ENCODE data around the gene BACE2. TPM values are rescaled to one million over a fixed set of nuclear protein-coding genes. Genes with fewer than 3 reads are reported as not detected.

Gene BACE2
- total RNA-seq, 2 donors from 2014 or later, result 9.1 to 16.7 TPM

GRCh38 chr21:41199123-41199522 lies 31.2 kb downstream of the BACE2 start:
- no peak overlapping the region for H3K27ac Mint-ChIP-seq

GRCh38 chr21:41199588-41199987 lies 31.6 kb downstream of the BACE2 start:
- TF ChIP-seq CTCF (conservative IDR thresholded peaks at IDR 0.05), result no peak
- no peak overlapping the region for H3K4me3 Mint-ChIP-seq
- WGBS, 2 experiments (ENCODE audit: insufficient coverage in 1 of 2, insufficient read length in 1 of 2), result 93% methylated on average over 10 of the region's 10 CpGs; no CpG with 5 or more reads in 1 of the 2 experiments

More at GRCh38 chr21:41199123-41199522, 31.2 kb downstream of the BACE2 start:
- no peak for TF ChIP-seq CTCF (conservative IDR thresholded peaks at IDR 0.05)
- WGBS, 2 experiments (ENCODE audit: insufficient coverage in 1 of 2, insufficient read length in 1 of 2), result 89 to 100% methylated on average over 1 to 10 of the region's 10 CpGs
- Mint-ChIP-seq H3K9me3 (no peaks in the 10 kb centered on the region), H3K36me3 (ENCODE audit: low read depth) (no peaks in the 10 kb centered on the region), H3K4me1 (no peaks in the 10 kb centered on the region), H3K27me3 (ENCODE audit: insufficient read depth) (no peaks in the 10 kb centered on the region), H3K4me3 (no peak overlapping the region)
- no peak for DNase-seq
- Histone ChIP-seq H3K4me1 (ENCODE audit: control insufficient read depth, insufficient read depth, low read length) (no peaks in the 10 kb centered on the region), H3K27me3 (ENCODE audit: control insufficient read depth, insufficient read depth, low read length, poor library complexity, severe bottlenecking) (no peaks in the 10 kb centered on the region), H3K9ac (ENCODE audit: extremely low read depth, low read length, poor library complexity, severe bottlenecking) (no peak overlapping the region), H3K27ac (ENCODE audit: low read depth, low read length) (no peak overlapping the region), H3K36me3 (ENCODE audit: control insufficient read depth, insufficient read depth, low read length) (no peaks in the 10 kb centered on the region), H3K4me3 (ENCODE audit: low read length) (no peak overlapping the region), H3K9me3 (ENCODE audit: control insufficient read depth, low read length) (no peaks in the 10 kb centered on the region)

GRCh38 chr21:41201385-41201784 lies 33.4 kb downstream of the BACE2 start:
- no peak overlapping the region for H3K4me3 ChIP-seq (ENCODE audit: low read length)
- Mint-ChIP-seq H3K4me3 (no peak overlapping the region), H3K4me1 (peaks cover 2% of the 10 kb centered on the region), H3K36me3 (ENCODE audit: low read depth) (no peaks in the 10 kb centered on the region), H3K9me3 (no peaks in the 10 kb centered on the region), H3K27me3 (ENCODE audit: insufficient read depth) (no peaks in the 10 kb centered on the region), H3K27ac (no peak overlapping the region)
- DNase-seq, result no peak
- H3K9ac ChIP-seq (ENCODE audit: extremely low read depth, low read length, poor library complexity, severe bottlenecking), result no peak overlapping the region
- no peaks in the 10 kb centered on the region for H3K9me3 ChIP-seq (ENCODE audit: control insufficient read depth, low read length)
- WGBS, 2 experiments (ENCODE audit: insufficient coverage in 1 of 2, insufficient read length in 1 of 2), result 92 to 95% methylated on average over 4 to 5 of the region's 5 CpGs
- no peaks in the 10 kb centered on the region for H3K4me1 ChIP-seq (ENCODE audit: control insufficient read depth, insufficient read depth, low read length)
- H3K27me3 ChIP-seq (ENCODE audit: control insufficient read depth, insufficient read depth, low read length, poor library complexity, severe bottlenecking), result no peaks in the 10 kb centered on the region
- no peak for TF ChIP-seq CTCF (conservative IDR thresholded peaks at IDR 0.05)
- no peak overlapping the region for H3K27ac ChIP-seq (ENCODE audit: low read depth, low read length)
- no peaks in the 10 kb centered on the region for H3K36me3 ChIP-seq (ENCODE audit: control insufficient read depth, insufficient read depth, low read length)

More at GRCh38 chr21:41199588-41199987, 31.6 kb downstream of the BACE2 start:
- no peaks in the 10 kb centered on the region for H3K27me3 ChIP-seq (ENCODE audit: control insufficient read depth, insufficient read depth, low read length, poor library complexity, severe bottlenecking)
- H3K4me1 ChIP-seq (ENCODE audit: control insufficient read depth, insufficient read depth, low read length), result no peaks in the 10 kb centered on the region
- DNase-seq, result no peak
- H3K9me3 ChIP-seq (ENCODE audit: control insufficient read depth, low read length), result no peaks in the 10 kb centered on the region
- no peak overlapping the region for H3K4me3 ChIP-seq (ENCODE audit: low read length)
- Mint-ChIP-seq H3K9me3 (no peaks in the 10 kb centered on the region), H3K36me3 (ENCODE audit: low read depth) (no peaks in the 10 kb centered on the region), H3K27me3 (ENCODE audit: insufficient read depth) (no peaks in the 10 kb centered on the region), H3K27ac (no peak overlapping the region), H3K4me1 (no peaks in the 10 kb centered on the region)
- H3K27ac ChIP-seq (ENCODE audit: low read depth, low read length), result no peak overlapping the region
- H3K9ac ChIP-seq (ENCODE audit: extremely low read depth, low read length, poor library complexity, severe bottlenecking), result no peak overlapping the region
- H3K36me3 ChIP-seq (ENCODE audit: control insufficient read depth, insufficient read depth, low read length), result no peaks in the 10 kb centered on the region

All from endodermal cell (in vitro differentiated cells).